NCI-H2227 treated with DMSO at 0.1 percent for 48 hours (cell line): ENCODE data around the gene SAMD8.
"Not testable (repeated sequence)": the region's sequence is repeated elsewhere in the genome, so short reads cannot be mapped to it uniquely, and the experiment has no call there.

ENCODE experiments used
- DNase-seq: peaks from one replicate; lab custom pipeline; 2025; lab: John Stamatoyannopoulos, UW

Gene SAMD8

DNA sequence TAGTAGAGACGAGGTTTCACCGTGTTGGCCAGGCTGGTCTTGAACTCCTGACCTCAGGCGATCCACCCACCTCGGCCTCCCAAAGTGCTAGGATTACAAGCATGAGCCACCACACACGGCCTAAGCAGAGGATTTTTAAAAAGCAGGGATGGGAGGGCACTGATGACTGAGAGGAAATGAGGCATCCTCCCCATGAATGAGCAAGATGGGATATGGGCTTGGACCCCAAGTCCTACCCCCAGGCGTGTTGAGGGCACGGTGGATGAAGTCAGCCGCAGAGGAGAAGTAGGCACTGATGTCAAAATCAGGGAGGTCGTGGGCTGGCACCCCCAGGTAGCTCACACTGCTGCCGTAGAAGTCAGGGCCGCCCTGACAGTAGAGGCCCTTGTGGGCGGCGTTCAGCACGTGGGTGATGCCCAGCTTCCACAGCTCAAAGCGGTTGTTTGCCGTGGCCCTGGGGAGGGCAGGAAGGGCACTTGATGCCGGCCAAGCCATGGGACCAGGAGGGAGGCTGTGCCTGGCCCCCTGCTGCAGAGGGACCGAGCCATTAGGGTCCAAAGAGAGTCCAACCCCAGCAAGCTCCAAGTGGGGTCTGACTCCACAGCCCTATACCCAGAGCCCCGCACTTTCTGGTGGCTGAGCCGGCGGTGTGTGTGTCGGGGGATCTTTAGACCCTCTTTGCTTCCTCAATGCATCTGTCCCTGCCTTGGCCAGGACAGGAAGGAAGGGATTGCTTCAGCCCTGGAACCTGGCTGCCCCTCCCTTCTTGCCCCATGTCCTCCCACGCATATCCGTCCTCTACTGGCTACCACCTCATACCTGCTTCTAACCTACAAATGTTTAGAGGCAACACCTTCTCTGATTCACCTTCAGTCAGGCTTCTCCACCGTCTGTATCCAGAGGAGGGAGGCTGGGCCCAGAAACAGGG lies 3.4 kb upstream of the SAMD8 start:
- no peak for DNase-seq

DNA sequence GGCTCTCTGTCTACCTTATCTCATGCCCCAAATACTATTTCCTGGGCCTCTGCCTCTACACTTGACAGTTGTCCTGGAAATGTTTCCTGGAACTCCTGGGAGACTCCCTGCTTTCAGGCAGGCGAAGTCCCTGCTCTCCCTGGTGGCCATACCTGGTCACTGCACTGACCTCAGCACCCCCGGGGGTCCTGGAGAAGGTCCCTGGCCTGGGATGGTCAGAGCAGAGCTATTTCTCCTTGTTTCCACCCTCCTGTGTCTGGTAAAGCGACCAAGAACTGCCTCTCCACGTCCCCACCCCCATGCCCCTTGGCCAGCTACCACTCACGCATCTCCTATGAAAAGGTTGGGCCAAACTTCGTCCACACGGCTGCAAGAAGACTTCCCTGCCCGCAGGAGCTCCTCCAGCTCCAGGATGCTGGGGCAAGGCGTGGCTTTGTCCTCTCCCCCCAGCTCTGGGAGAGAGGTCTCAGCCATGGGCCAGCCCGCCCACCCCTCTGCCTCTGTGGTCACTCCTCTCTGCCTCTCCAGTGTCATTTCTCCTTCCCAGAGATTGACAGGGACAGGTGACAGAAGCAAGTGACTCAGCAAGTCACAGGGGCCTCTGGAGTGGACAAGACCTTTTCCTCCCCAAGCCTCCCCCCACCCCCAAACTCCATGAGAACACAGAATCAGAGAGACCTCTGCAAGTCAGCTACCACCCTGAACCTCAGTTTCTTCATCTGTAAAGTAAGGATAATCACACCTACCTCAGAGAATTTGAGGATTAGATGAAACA lies 2.6 kb upstream of the SAMD8 start:
- DNase-seq = no peak

DNA sequence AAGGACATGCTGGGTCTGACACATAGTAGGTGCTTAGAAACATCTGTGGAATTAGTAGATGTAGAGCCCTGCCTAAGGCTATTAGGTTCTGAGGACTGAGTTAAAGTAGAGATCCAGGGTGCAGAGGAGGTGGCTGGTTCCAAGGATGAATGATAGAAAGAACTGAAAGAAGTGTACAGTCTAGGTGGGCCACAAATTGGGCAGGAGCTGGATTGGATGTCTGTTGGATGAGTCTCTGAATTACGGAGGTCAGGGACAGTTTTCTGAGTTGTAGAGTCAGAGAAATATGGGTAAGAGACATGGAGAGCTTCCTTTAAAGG lies 2.0 kb upstream of the SAMD8 start:
- no peak for DNase-seq

GRCh38 chr10:75110006-75110632 lies 1.3 kb upstream of the SAMD8 start:
- DNase-seq = no peak

GRCh38 chr10:75111907-75112679 lies 637 bp downstream of the SAMD8 start:
- peak; percentile 43 for DNase-seq

- DNase-seq = no peak
These were observed 3.7 kb downstream of the SAMD8 start for GRCh38 chr10:75115137-75115536.

GRCh38 chr10:75116941-75117775 lies 5.7 kb downstream of the SAMD8 start:
- DNase-seq = not testable (repeated sequence)

DNA sequence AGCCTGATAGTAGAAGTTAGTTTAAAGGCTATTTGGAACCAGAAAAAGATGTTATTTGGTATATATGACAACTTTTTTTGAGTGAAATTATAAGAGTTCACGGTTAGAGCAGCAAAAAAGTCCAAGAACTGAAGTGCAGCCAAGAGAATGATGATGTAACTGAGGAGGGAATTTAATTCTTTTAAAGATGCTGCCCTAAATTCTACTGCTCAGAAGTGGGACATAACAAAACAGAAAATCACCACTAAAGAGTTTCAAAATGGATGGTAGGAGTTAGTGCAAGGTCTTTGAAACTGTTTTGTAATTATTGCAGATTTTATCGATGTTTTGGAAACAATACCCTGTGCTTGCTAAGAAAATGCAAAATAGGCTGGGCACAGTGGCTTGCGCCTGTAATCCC lies 6.5 kb downstream of the SAMD8 start:
- no peak for DNase-seq

- not testable (repeated sequence) for DNase-seq
These were observed 8.1 kb downstream of the SAMD8 start for GRCh38 chr10:75119444-75120066.

DNA sequence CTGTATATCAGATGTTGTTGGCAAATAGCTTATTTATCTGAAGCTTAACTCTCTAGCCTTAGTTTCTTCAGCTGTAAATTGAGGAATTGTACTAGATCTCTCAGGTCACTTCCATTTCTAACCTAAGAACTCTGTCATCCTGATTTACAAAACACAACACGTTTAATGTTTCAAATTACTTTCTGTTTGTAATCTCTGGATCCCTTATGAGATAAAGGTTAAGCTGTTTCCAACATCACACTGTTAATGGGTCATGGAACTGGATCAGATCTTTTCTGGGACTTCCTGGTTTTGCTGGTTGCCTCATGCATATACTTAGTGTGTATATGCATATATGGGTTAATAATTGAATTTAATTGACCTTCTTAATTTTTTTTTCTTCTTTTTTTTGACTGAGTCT lies 9.9 kb downstream of the SAMD8 start:
- no peak for DNase-seq

DNA sequence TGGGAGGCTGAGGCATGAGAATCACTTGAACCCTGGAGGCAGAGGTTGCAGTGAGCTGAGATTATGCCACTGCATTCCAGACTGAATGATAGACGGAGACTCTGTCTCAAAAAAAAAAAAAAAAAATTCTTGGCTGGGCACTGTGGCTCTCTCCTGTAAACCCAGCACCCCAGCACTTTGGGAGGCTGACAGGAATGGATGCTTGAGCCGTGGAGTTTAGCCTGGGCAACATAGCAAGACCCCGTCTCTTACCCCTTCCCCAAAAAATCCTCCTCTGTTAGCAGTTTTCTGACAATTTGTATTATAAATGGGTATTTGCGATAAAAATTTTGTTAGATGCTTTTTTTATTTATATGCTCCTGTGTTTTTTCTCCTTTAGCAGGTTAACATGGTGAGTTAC lies 11.0 kb downstream of the SAMD8 start:
- DNase-seq = no peak

DNA sequence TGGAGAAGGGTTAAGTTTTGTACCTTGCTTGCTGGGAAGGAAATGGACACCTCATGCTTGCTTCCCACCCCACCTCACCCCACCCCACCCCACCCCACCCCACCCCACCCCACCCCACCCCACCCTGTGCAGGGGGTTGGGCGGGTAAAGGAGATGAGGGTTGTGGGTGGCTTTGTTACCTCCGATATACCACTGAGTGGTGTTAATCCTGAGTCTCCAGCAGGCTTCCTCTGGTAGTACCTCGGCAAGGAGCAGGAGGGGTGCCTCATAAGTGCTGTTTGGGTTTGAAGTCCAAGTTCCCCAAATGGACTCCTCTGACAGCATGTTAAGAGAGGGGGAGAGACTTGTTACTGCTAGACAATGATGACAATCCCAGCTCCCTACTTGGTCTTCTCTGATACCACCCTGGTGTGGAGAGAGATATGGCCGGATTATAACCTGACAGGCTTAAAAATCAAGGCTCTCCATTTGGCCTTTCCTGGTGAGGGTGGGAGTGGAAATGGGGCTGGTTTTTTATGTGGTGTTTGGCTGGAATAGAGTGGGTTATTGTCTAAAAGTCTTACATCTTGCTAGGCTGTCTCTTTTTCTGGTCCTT lies 11.7 kb downstream of the SAMD8 start:
- DNase-seq = no peak

GRCh38 chr10:75126277-75126676 lies 14.8 kb downstream of the SAMD8 start:
- no peak for DNase-seq

- no peak for DNase-seq
These were observed 16.0 kb downstream of the SAMD8 start for GRCh38 chr10:75127471-75127870.

GRCh38 chr10:75128985-75129384 lies 17.5 kb downstream of the SAMD8 start:
- not testable (repeated sequence) for DNase-seq

GRCh38 chr10:75129537-75129936 lies 18.1 kb downstream of the SAMD8 start:
- DNase-seq = no peak

- not testable (repeated sequence) for DNase-seq
These were observed 22.2 kb downstream of the SAMD8 start for GRCh38 chr10:75133701-75134100.

GRCh38 chr10:75136346-75136745 lies 24.9 kb downstream of the SAMD8 start:
- no peak for DNase-seq

GRCh38 chr10:75137533-75138438 lies 26.3 kb downstream of the SAMD8 start:
- no peak for DNase-seq
